Loucy (cell line): ENCODE measurements around the gene CASR.

Experiments
- H2AFZ ChIP-seq: fragments of 200-600 bp; sonication (generic); 2 replicates; pipeline ENCODE4 v1.6.0; 2016; ENCODE audit warnings: antibody characterized with exemption, mild to moderate bottlenecking, low read length, moderate library complexity
- H3F3A ChIP-seq: fragments of 200-600 bp; 2 replicates; pipeline ENCODE4 v1.6.0; 2016; ENCODE audit warnings: antibody characterized with exemption, low read depth, mild to moderate bottlenecking
- H3K27me3 ChIP-seq: fragments of 200-600 bp; sonication (generic); 2 replicates; pipeline ENCODE4 v1.6.1; 2014; ENCODE audit warnings: low read length, mild to moderate bottlenecking; ENCODE audit not compliant: insufficient read depth, poor library complexity, severe bottlenecking
- H3K36me3 ChIP-seq: fragments of 200-600 bp; sonication (generic); 2 replicates; pipeline ENCODE4 v1.6.1; 2016; ENCODE audit warnings: low read length; ENCODE audit not compliant: insufficient read depth
- H3K4me1 ChIP-seq: fragments of 200-600 bp; sonication (generic); 2 replicates; pipeline ENCODE4 v1.5.1; 2014; ENCODE audit warnings: low read length, mild to moderate bottlenecking; ENCODE audit not compliant: insufficient read depth, poor library complexity, severe bottlenecking
- H3K4me2 ChIP-seq: fragments of 200-600 bp; sonication (generic); 2 replicates; pipeline ENCODE4 v1.6.0; 2014; ENCODE audit warnings: antibody characterized with exemption, low read length, low read depth, mild to moderate bottlenecking; ENCODE audit not compliant: poor library complexity, severe bottlenecking
- H3K4me3 ChIP-seq: fragments of 200-600 bp; sonication (generic); 2 replicates; pipeline ENCODE4 v1.5.1; 2014; ENCODE audit warnings: low read length, mild to moderate bottlenecking, mixed read lengths; ENCODE audit not compliant: poor library complexity, severe bottlenecking
- H3K79me2 ChIP-seq: fragments of 200-600 bp; sonication (generic); 2 replicates; pipeline ENCODE4 v1.6.1; 2014; ENCODE audit warnings: low read length; ENCODE audit not compliant: insufficient read depth
- H3K9ac ChIP-seq: fragments of 200-600 bp; sonication (generic); 2 replicates; pipeline ENCODE4 v1.6.0; 2014; ENCODE audit warnings: mild to moderate bottlenecking, low read depth, low read length, moderate library complexity; ENCODE audit not compliant: poor library complexity, severe bottlenecking
- H3K9me2 ChIP-seq: fragments of 200-600 bp; sonication (generic); replicated peaks from 2 replicates; pipeline ENCODE4 v1.6.1; 2016; ENCODE audit warnings: low read depth, low read length, mixed read lengths
- H3K9me3 ChIP-seq: fragments of 200-600 bp; sonication (generic); 2 replicates; pipeline ENCODE4 v1.6.1; 2014; ENCODE audit warnings: mild to moderate bottlenecking, antibody characterized with exemption, low read length, low read depth; ENCODE audit not compliant: insufficient read depth
- H4K20me1 ChIP-seq: fragments of 200-600 bp; sonication (generic); 2 replicates; pipeline ENCODE4 v1.6.0; 2014; ENCODE audit warnings: antibody characterized with exemption, low read length, mild to moderate bottlenecking; ENCODE audit not compliant: insufficient read depth, poor library complexity, severe bottlenecking
- EZH2phosphoT487 ChIP-seq: fragments of 200-600 bp; IDR thresholded peaks from 2 replicates; pipeline ENCODE4 v1.6.1; 2018; ENCODE audit warnings: antibody characterized with exemption, mild to moderate bottlenecking, moderate library complexity, borderline replicate concordance
- TF ChIP-seq, protein P1 (sequence below): fragments of 200-600 bp; sonication (generic); conservative IDR thresholded peaks from 2 replicates; pipeline ENCODE4 v1.5.1; 2014; ENCODE audit warnings: mild to moderate bottlenecking, antibody characterized with exemption, low read length

The CASR gene, protein sequence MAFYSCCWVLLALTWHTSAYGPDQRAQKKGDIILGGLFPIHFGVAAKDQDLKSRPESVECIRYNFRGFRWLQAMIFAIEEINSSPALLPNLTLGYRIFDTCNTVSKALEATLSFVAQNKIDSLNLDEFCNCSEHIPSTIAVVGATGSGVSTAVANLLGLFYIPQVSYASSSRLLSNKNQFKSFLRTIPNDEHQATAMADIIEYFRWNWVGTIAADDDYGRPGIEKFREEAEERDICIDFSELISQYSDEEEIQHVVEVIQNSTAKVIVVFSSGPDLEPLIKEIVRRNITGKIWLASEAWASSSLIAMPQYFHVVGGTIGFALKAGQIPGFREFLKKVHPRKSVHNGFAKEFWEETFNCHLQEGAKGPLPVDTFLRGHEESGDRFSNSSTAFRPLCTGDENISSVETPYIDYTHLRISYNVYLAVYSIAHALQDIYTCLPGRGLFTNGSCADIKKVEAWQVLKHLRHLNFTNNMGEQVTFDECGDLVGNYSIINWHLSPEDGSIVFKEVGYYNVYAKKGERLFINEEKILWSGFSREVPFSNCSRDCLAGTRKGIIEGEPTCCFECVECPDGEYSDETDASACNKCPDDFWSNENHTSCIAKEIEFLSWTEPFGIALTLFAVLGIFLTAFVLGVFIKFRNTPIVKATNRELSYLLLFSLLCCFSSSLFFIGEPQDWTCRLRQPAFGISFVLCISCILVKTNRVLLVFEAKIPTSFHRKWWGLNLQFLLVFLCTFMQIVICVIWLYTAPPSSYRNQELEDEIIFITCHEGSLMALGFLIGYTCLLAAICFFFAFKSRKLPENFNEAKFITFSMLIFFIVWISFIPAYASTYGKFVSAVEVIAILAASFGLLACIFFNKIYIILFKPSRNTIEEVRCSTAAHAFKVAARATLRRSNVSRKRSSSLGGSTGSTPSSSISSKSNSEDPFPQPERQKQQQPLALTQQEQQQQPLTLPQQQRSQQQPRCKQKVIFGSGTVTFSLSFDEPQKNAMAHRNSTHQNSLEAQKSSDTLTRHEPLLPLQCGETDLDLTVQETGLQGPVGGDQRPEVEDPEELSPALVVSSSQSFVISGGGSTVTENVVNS

DNA sequence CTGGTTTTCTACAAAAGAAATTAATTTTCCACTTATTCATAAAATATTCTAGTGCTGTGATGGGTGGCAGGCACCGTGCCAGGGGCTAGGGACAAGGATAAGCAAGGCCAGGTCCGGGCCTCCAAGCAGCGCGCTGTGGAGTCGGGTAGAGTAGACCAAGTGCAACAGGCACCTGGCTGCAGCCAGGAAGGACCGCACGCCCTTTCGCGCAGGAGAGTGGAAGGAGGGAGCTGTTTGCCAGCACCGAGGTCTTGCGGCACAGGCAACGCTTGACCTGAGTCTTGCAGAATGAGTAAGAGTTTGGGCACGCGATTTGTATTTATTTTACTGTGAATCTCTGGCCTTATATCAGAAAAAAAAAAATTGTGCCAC lies at the start of gene CASR:
Gene CASR, plus strand, starts transcription at position 148 of the 372 bp plus-strand sequence. CDS start 70,522 bp downstream, outside the sequence.
- Histone ChIP-seq H3K4me3 (no peak within 1 kb of the TSS), H3F3A (no peaks in the 10 kb centered on the region), H4K20me1 (no peaks in the 10 kb centered on the region), H3K9me3 (no peaks in the 10 kb centered on the region), H3K9me2 (no peaks in the 10 kb centered on the region), H3K36me3 (no peaks in the 10 kb centered on the region), H3K4me1 (no peaks in the 10 kb centered on the region), H2AFZ (no peak within 1 kb of the TSS), H3K27me3 (no peaks in the 10 kb centered on the region), H3K9ac (no peak within 1 kb of the TSS), H3K79me2 (no peaks in the 10 kb centered on the region), H3K4me2 (no peak within 1 kb of the TSS)
- TF ChIP-seq, protein P1, sequence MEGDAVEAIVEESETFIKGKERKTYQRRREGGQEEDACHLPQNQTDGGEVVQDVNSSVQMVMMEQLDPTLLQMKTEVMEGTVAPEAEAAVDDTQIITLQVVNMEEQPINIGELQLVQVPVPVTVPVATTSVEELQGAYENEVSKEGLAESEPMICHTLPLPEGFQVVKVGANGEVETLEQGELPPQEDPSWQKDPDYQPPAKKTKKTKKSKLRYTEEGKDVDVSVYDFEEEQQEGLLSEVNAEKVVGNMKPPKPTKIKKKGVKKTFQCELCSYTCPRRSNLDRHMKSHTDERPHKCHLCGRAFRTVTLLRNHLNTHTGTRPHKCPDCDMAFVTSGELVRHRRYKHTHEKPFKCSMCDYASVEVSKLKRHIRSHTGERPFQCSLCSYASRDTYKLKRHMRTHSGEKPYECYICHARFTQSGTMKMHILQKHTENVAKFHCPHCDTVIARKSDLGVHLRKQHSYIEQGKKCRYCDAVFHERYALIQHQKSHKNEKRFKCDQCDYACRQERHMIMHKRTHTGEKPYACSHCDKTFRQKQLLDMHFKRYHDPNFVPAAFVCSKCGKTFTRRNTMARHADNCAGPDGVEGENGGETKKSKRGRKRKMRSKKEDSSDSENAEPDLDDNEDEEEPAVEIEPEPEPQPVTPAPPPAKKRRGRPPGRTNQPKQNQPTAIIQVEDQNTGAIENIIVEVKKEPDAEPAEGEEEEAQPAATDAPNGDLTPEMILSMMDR = no peak
- no peak for TF ChIP-seq EZH2phosphoT487

DNA sequence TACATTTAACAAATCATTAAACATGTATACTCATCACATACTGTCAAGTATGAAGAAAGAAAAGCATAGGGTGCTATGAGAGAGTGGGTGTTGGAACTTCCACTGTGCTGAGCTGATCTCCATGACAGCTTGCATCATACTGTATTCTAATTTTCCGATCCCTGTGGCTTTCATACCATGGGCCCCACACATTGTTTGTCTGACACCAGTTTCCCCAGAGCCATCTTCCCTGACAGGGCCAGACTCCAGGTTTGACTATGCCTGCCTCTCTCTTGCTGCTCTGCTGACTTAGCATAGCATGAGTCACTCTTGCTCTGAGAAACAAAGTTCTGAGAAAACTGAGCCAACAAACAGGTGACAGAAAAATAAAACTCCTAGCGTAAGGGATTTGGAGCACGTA lies 37.0 kb upstream of the CASR start:
- Histone ChIP-seq H3K79me2 (no peaks in the 10 kb centered on the region), H3K9me3 (no peaks in the 10 kb centered on the region), H3K9ac (no peak overlapping the region), H3F3A (no peaks in the 10 kb centered on the region), H2AFZ (no peak overlapping the region), H4K20me1 (no peaks in the 10 kb centered on the region), H3K4me2 (no peak overlapping the region), H3K27me3 (no peaks in the 10 kb centered on the region), H3K9me2 (no peaks in the 10 kb centered on the region), H3K4me3 (no peak overlapping the region), H3K36me3 (no peaks in the 10 kb centered on the region), H3K4me1 (no peaks in the 10 kb centered on the region)
- no peak for TF ChIP-seq EZH2phosphoT487
- TF ChIP-seq, protein P1 = no peak

DNA sequence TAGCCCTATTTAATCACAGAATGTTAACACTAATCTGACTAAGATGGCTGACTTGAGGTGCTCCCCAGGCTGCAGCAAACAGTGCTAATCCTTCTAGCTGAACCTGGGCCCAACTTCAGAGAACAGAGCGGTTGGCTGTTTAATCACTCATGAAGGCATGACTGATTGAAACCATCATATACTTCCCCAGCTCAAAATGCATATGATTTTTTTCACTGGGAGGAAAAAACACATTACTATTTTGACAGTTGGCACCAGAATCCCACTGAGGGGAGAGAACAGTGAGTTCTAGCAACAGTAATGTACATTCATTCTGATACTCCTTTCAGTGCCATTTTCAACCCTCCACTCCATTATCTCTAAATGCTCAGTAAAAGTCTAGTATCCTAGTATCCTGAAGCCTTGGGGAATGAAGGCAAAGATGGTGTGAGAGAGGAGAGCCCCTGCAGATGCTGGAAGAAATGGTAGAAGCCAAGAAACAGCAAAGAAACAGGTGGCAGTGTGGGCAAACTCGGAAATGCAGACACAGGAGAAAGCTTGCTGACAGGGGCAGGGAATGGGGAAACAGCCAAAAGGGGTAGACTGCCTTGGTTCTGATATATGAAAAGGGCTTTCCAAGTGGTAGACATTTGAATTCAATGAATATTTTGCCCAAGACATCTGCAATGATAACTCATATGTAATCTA lies 34.4 kb upstream of the CASR start:
- Histone ChIP-seq H3K4me1 (no peaks in the 10 kb centered on the region), H3K9me2 (no peaks in the 10 kb centered on the region), H3K79me2 (no peaks in the 10 kb centered on the region), H2AFZ (no peak overlapping the region), H3K9me3 (no peaks in the 10 kb centered on the region), H3K9ac (no peak overlapping the region), H3K27me3 (no peaks in the 10 kb centered on the region), H3K4me3 (no peak overlapping the region), H3F3A (no peaks in the 10 kb centered on the region), H3K4me2 (no peak overlapping the region), H4K20me1 (no peaks in the 10 kb centered on the region), H3K36me3 (no peaks in the 10 kb centered on the region)
- TF ChIP-seq EZH2phosphoT487 = no peak
- TF ChIP-seq, protein P1 = no peak
